Measurements from ENCODE around the gene HBS1L. TPM values are rescaled to one million over a fixed set of nuclear protein-coding genes. Genes with fewer than 3 reads are reported as not detected.

HBS1L gene
- total RNA-seq, 1 experiment from 2014 or later, result 97.0 TPM

GRCh38 chr6:134959603-134960002 is 95.0 kb downstream of the HBS1L start:
- TF ChIP-seq, protein P1, sequence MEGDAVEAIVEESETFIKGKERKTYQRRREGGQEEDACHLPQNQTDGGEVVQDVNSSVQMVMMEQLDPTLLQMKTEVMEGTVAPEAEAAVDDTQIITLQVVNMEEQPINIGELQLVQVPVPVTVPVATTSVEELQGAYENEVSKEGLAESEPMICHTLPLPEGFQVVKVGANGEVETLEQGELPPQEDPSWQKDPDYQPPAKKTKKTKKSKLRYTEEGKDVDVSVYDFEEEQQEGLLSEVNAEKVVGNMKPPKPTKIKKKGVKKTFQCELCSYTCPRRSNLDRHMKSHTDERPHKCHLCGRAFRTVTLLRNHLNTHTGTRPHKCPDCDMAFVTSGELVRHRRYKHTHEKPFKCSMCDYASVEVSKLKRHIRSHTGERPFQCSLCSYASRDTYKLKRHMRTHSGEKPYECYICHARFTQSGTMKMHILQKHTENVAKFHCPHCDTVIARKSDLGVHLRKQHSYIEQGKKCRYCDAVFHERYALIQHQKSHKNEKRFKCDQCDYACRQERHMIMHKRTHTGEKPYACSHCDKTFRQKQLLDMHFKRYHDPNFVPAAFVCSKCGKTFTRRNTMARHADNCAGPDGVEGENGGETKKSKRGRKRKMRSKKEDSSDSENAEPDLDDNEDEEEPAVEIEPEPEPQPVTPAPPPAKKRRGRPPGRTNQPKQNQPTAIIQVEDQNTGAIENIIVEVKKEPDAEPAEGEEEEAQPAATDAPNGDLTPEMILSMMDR (IDR thresholded peaks at IDR 0.05; ENCODE audit: unreplicated experiment), result no peak
- no peaks in the 10 kb centered on the region for H3K9me3 Mint-ChIP-seq (ENCODE audit: unreplicated experiment)
- no peak overlapping the region for H3K27ac Mint-ChIP-seq (ENCODE audit: low read depth, unreplicated experiment)
- no peaks in the 10 kb centered on the region for H3K27me3 Mint-ChIP-seq (ENCODE audit: insufficient read depth, unreplicated experiment)
- no peaks in the 10 kb centered on the region for H3K4me1 Mint-ChIP-seq (ENCODE audit: insufficient read depth, unreplicated experiment)
- BruUV-seq (replicated peaks), result no TSS peak
- POLR2A ChIA-PET, result no interaction called here
- DNase-seq (ENCODE audit: unreplicated experiment), result no peak
- CTCF ChIA-PET, result no interaction called here
- intact Hi-C loops (cut with micrococcal nuclease), result no loop called here
- no peak overlapping the region for H3K4me3 Mint-ChIP-seq (ENCODE audit: unreplicated experiment)
- peaks cover 35% of the 10 kb centered on the region for H3K36me3 Mint-ChIP-seq (ENCODE audit: insufficient read depth, unreplicated experiment)

- Mint-ChIP-seq H3K4me1 (ENCODE audit: insufficient read depth, unreplicated experiment) (no peaks in the 10 kb centered on the region), H3K27ac (ENCODE audit: low read depth, unreplicated experiment) (no peak overlapping the region), H3K9me3 (ENCODE audit: unreplicated experiment) (no peaks in the 10 kb centered on the region), H3K27me3 (ENCODE audit: insufficient read depth, unreplicated experiment) (no peaks in the 10 kb centered on the region), H3K4me3 (ENCODE audit: unreplicated experiment) (no peak overlapping the region), H3K36me3 (ENCODE audit: insufficient read depth, unreplicated experiment) (peaks cover 10% of the 10 kb centered on the region)
- no peak for DNase-seq (ENCODE audit: unreplicated experiment)
- POLR2A ChIA-PET, result interaction anchor here (0.6 kb wide), 1 partner anchor 26 kb away, joined by 4 read pairs; no protein-coding TSS in a partner anchor
- BruUV-seq (replicated peaks), result no TSS peak
- TF ChIP-seq, protein P1 (IDR thresholded peaks at IDR 0.05; ENCODE audit: unreplicated experiment), result no peak
- intact Hi-C loops (cut with micrococcal nuclease), result no loop called here
- CTCF ChIA-PET, result interaction anchor here (0.9 to 1.0 kb wide), 2 partner anchors 16 to 800 kb away, joined by 4 to 6 read pairs; no protein-coding TSS in a partner anchor
Measured at GRCh38 chr6:134956676-134957075, 97.9 kb downstream of the HBS1L start.

GRCh38 chr6:134956032-134956431 is 98.6 kb downstream of the HBS1L start:
- no TSS peak for BruUV-seq (replicated peaks)
- Mint-ChIP-seq H3K27ac (ENCODE audit: low read depth, unreplicated experiment) (no peak overlapping the region), H3K36me3 (ENCODE audit: insufficient read depth, unreplicated experiment) (peaks cover 3% of the 10 kb centered on the region), H3K4me3 (ENCODE audit: unreplicated experiment) (no peak overlapping the region), H3K4me1 (ENCODE audit: insufficient read depth, unreplicated experiment) (no peaks in the 10 kb centered on the region), H3K27me3 (ENCODE audit: insufficient read depth, unreplicated experiment) (no peaks in the 10 kb centered on the region), H3K9me3 (ENCODE audit: unreplicated experiment) (no peaks in the 10 kb centered on the region)
- intact Hi-C loops (cut with micrococcal nuclease), result no loop called here
- no peak for DNase-seq (ENCODE audit: unreplicated experiment)
- CTCF ChIA-PET, result interaction anchor here (0.6 to 1.0 kb wide), 3 partner anchors 16 to 799 kb away, joined by 4 to 6 read pairs (median 5); no protein-coding TSS in a partner anchor
- POLR2A ChIA-PET, result interaction anchor here (1.1 kb wide), 1 partner anchor 9 kb away, joined by 3 read pairs; no protein-coding TSS in a partner anchor
- TF ChIP-seq, protein P1 (IDR thresholded peaks at IDR 0.05; ENCODE audit: unreplicated experiment), result no peak

GRCh38 chr6:134954272-134955000 is 100.2 kb downstream of the HBS1L start:
- no peaks in the 10 kb centered on the region for H3K36me3 Mint-ChIP-seq (ENCODE audit: insufficient read depth, unreplicated experiment)
- ChIA-PET CTCF (no interaction called here), POLR2A (no interaction called here)
- no peaks in the 10 kb centered on the region for H3K27me3 Mint-ChIP-seq (ENCODE audit: insufficient read depth, unreplicated experiment)
- no TSS peak for BruUV-seq (replicated peaks)
- intact Hi-C loops (cut with micrococcal nuclease), result no loop called here
- no peaks in the 10 kb centered on the region for H3K4me1 Mint-ChIP-seq (ENCODE audit: insufficient read depth, unreplicated experiment)
- H3K9me3 Mint-ChIP-seq (ENCODE audit: unreplicated experiment), result no peaks in the 10 kb centered on the region
- no peak overlapping the region for H3K4me3 Mint-ChIP-seq (ENCODE audit: unreplicated experiment)
- H3K27ac Mint-ChIP-seq (ENCODE audit: low read depth, unreplicated experiment), result no peak overlapping the region
- no peak for DNase-seq (ENCODE audit: unreplicated experiment)
- TF ChIP-seq, protein P1 (IDR thresholded peaks at IDR 0.05; ENCODE audit: unreplicated experiment), result no peak
